Measurements from ENCODE around the gene EML1.

DNA sequence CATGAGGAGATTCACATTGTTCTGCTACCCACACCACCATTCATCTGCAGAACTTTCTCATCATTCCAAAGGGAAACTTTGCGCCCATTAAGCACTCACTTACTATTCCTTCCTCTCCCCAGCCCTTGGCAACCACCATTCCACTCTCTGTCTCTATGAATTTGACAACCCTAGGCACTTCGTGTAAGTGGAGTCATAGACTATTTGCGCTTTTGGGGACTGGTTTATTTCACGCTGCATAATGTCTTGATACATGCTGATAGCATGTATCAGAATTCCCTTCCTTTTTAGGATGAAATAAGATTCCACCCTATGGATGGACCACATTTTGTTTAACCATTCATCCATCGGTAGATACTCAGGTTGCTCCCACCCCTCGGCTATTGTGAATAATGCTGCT lies 4.5 kb upstream of the EML1 start:
- TF ChIP-seq, protein P1, sequence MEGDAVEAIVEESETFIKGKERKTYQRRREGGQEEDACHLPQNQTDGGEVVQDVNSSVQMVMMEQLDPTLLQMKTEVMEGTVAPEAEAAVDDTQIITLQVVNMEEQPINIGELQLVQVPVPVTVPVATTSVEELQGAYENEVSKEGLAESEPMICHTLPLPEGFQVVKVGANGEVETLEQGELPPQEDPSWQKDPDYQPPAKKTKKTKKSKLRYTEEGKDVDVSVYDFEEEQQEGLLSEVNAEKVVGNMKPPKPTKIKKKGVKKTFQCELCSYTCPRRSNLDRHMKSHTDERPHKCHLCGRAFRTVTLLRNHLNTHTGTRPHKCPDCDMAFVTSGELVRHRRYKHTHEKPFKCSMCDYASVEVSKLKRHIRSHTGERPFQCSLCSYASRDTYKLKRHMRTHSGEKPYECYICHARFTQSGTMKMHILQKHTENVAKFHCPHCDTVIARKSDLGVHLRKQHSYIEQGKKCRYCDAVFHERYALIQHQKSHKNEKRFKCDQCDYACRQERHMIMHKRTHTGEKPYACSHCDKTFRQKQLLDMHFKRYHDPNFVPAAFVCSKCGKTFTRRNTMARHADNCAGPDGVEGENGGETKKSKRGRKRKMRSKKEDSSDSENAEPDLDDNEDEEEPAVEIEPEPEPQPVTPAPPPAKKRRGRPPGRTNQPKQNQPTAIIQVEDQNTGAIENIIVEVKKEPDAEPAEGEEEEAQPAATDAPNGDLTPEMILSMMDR (IDR thresholded peaks at IDR 0.05), result no peak
- no peak for TF ChIP-seq ZFX (IDR thresholded peaks at IDR 0.05; ENCODE audit: borderline replicate concordance)

Measured in 22Rv1 (cell line).